Measurements from ENCODE around the gene CDKL2.

The CDKL2 gene

GRCh38 chr4:75630174-75630936 lies at the start of gene CDKL2:
Gene CDKL2 (minus strand): TSS chr4:75630528. CDS start chr4:75625988, 4,540 bp downstream.
- TF ChIP-seq CTCF (IDR thresholded peaks at IDR 0.05; ENCODE audit: insufficient read depth, low read length, missing control alignments) = no peak
- H3K4me3 ChIP-seq (ENCODE audit: low read depth, low read length) = peak within 1 kb of the TSS; percentile 80
- DNase-seq (ENCODE audit: low read depth, low spot score) = no peak
- ChIA-PET POLR2A (no interaction called here), CTCF (no interaction called here)

- no peak overlapping the region for H3K4me3 ChIP-seq (ENCODE audit: low read depth, low read length)
- no peak for TF ChIP-seq CTCF (IDR thresholded peaks at IDR 0.05; ENCODE audit: insufficient read depth, low read length, missing control alignments)
- CTCF ChIA-PET = no interaction called here
- POLR2A ChIA-PET = no interaction called here
- DNase-seq (ENCODE audit: low read depth, low spot score) = no peak
Observed at GRCh38 chr4:75678965-75679364, 48.6 kb upstream of the CDKL2 start.

- POLR2A ChIA-PET = no interaction called here
- CTCF ChIA-PET = no interaction called here
- H3K4me3 ChIP-seq (ENCODE audit: low read depth, low read length) = no peak overlapping the region
- no peak for TF ChIP-seq CTCF (IDR thresholded peaks at IDR 0.05; ENCODE audit: insufficient read depth, low read length, missing control alignments)
- DNase-seq (ENCODE audit: low read depth, low spot score) = no peak
Observed at GRCh38 chr4:75678473-75678872, 48.1 kb upstream of the CDKL2 start.

GRCh38 chr4:75675004-75675531 lies 44.7 kb upstream of the CDKL2 start:
- POLR2A ChIA-PET = no interaction called here
- no peak overlapping the region for H3K4me3 ChIP-seq (ENCODE audit: low read depth, low read length)
- TF ChIP-seq CTCF (IDR thresholded peaks at IDR 0.05; ENCODE audit: insufficient read depth, low read length, missing control alignments) = no peak
- DNase-seq (ENCODE audit: low read depth, low spot score) = no peak
- CTCF ChIA-PET = interaction anchor here (6.5 kb wide), 1 partner anchor 48 kb away, joined by 35 read pairs; the partner anchor contains the start of gene USO1

GRCh38 chr4:75673959-75674328 lies 43.6 kb upstream of the CDKL2 start:
- CTCF ChIA-PET = interaction anchor here (6.5 kb wide), 1 partner anchor 50 kb away, joined by 35 read pairs; the partner anchor contains the start of gene USO1
- H3K4me3 ChIP-seq (ENCODE audit: low read depth, low read length) = peak overlapping the region; percentile 90
- no peak for DNase-seq (ENCODE audit: low read depth, low spot score)
- POLR2A ChIA-PET = interaction anchor here (1.8 kb wide), 1 partner anchor 50 kb away, joined by 7 read pairs; the partner anchor contains the start of gene USO1
- TF ChIP-seq CTCF (IDR thresholded peaks at IDR 0.05; ENCODE audit: insufficient read depth, low read length, missing control alignments) = no peak

All from AG04449 (cell line).